ENCODE results near the gene TGM4. TPM values are rescaled to one million over a fixed set of nuclear protein-coding genes. Genes with fewer than 3 reads are reported as not detected.

Gene TGM4
- total and polyA plus RNA-seq, 2 experiments from 2014 or later = 0.84 TPM; not detected in 1

DNA sequence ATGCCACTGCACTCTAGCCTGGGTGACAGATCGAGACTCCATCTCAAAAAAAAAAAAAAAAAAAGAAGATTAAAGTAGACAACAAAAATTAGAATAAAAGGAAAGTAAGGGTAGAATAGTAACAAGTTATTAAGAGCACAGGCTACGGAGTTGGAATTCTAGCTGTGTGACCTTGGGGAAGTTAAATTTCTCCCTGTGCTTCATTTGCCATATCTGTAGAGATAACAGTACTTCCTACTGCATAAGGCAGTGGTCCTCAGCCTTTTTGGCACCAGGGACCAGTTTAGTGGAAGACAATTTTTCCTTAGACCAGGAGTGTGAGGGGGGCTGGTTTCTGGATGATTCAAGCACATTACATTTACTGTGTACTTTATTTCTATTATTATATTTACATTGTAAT is 41.4 kb upstream of the TGM4 start:
- Histone ChIP-seq H3K27me3 (no peaks in the 10 kb centered on the region), H3K9me3 (ENCODE audit: low read depth) (no peaks in the 10 kb centered on the region), H3K36me3 (no peaks in the 10 kb centered on the region), H3K4me1 (ENCODE audit: low read depth) (peaks cover 25% of the 10 kb centered on the region), H3K4me3 (no peak overlapping the region), H3K27ac (no peak overlapping the region)
- TF ChIP-seq, protein P1, sequence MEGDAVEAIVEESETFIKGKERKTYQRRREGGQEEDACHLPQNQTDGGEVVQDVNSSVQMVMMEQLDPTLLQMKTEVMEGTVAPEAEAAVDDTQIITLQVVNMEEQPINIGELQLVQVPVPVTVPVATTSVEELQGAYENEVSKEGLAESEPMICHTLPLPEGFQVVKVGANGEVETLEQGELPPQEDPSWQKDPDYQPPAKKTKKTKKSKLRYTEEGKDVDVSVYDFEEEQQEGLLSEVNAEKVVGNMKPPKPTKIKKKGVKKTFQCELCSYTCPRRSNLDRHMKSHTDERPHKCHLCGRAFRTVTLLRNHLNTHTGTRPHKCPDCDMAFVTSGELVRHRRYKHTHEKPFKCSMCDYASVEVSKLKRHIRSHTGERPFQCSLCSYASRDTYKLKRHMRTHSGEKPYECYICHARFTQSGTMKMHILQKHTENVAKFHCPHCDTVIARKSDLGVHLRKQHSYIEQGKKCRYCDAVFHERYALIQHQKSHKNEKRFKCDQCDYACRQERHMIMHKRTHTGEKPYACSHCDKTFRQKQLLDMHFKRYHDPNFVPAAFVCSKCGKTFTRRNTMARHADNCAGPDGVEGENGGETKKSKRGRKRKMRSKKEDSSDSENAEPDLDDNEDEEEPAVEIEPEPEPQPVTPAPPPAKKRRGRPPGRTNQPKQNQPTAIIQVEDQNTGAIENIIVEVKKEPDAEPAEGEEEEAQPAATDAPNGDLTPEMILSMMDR (IDR thresholded peaks at IDR 0.05; ENCODE audit: low read depth, low read length) = no peak
- DNase-seq (ENCODE audit: low read depth in 1 of 2, low spot score in 1 of 2) = no peak

DNA sequence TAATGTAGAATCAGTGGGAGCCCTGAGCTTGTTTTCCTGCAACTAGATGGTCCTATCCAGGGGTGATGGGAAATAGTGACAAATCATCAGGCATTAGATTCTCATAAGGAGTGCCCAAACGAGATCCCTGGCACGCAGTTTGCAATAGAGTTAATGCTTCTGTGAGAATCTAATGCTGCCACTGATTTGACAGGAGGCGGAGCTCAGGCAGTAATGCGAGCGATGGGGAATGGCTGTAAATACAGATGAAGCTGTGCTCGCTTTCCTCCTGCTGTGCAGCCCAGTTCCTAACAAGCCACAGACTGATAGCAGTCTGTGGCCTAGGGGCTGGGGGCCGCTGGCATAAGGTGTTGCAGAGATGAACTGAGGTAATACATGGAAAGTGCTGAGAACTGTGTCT is 41.0 kb upstream of the TGM4 start:
- TF ChIP-seq, protein P1 (IDR thresholded peaks at IDR 0.05; ENCODE audit: low read depth, low read length) = no peak
- peak in 1 of 2 donors; percentile 31 for DNase-seq (ENCODE audit: low read depth in 1 of 2, low spot score in 1 of 2)
- H3K9me3 ChIP-seq (ENCODE audit: low read depth) = no peaks in the 10 kb centered on the region
- peaks cover 25% of the 10 kb centered on the region for H3K4me1 ChIP-seq (ENCODE audit: low read depth)
- H3K36me3 ChIP-seq = no peaks in the 10 kb centered on the region
- no peaks in the 10 kb centered on the region for H3K27me3 ChIP-seq
- H3K4me3 ChIP-seq = no peak overlapping the region
- H3K27ac ChIP-seq = peak overlapping the region; percentile 20

DNA sequence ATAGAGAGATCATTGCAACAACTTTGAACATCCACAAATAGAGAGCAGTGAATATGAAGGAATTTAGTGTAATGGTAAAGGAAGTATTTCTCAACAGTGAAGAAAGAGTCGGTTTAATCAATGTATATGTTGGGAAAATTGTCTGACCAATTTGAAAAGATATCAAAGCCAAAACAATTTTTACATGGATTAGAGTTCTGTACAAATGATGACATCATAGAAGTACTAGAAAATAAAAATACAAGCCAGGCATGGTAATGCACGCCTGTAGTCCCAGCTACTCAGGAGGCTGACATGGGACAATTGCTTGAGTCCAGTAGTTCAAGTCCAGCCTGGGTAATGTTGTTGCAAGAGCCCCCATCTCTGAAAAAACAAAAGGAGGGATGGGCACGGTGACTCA is 38.7 kb upstream of the TGM4 start:
- Histone ChIP-seq H3K4me3 (no peak overlapping the region), H3K4me1 (ENCODE audit: low read depth) (peaks cover 17% of the 10 kb centered on the region), H3K9me3 (ENCODE audit: low read depth) (no peaks in the 10 kb centered on the region), H3K27me3 (no peaks in the 10 kb centered on the region), H3K36me3 (no peaks in the 10 kb centered on the region), H3K27ac (no peak overlapping the region)
- no peak for DNase-seq (ENCODE audit: low read depth in 1 of 2, low spot score in 1 of 2)
- TF ChIP-seq, protein P1 (IDR thresholded peaks at IDR 0.05; ENCODE audit: low read depth, low read length) = no peak

DNA sequence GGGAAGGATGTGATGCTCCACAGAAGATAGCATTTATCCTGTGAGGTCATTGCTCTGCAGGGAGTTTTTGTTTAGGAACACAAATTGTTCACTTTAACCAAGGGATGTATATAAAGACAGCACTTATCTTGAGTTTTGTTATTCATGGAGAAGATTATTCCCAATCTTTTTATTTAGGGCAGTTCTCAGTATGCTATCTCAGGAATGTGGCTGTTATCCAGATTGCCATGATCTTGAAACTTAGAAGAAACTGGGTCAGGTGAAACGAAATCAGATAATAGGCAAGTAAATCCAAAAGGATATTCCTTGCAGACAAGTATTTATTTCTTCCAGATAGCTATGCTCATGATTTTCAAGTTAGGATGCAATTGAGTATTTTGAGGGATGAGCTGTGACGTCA is 32.0 kb upstream of the TGM4 start:
- TF ChIP-seq, protein P1 (IDR thresholded peaks at IDR 0.05; ENCODE audit: low read depth, low read length) = no peak
- Histone ChIP-seq H3K27ac (no peak overlapping the region), H3K27me3 (no peaks in the 10 kb centered on the region), H3K4me1 (ENCODE audit: low read depth) (peaks cover 28% of the 10 kb centered on the region), H3K36me3 (no peaks in the 10 kb centered on the region), H3K4me3 (no peak overlapping the region), H3K9me3 (ENCODE audit: low read depth) (no peaks in the 10 kb centered on the region)
- DNase-seq (ENCODE audit: low read depth in 1 of 2, low spot score in 1 of 2) = no peak

DNA sequence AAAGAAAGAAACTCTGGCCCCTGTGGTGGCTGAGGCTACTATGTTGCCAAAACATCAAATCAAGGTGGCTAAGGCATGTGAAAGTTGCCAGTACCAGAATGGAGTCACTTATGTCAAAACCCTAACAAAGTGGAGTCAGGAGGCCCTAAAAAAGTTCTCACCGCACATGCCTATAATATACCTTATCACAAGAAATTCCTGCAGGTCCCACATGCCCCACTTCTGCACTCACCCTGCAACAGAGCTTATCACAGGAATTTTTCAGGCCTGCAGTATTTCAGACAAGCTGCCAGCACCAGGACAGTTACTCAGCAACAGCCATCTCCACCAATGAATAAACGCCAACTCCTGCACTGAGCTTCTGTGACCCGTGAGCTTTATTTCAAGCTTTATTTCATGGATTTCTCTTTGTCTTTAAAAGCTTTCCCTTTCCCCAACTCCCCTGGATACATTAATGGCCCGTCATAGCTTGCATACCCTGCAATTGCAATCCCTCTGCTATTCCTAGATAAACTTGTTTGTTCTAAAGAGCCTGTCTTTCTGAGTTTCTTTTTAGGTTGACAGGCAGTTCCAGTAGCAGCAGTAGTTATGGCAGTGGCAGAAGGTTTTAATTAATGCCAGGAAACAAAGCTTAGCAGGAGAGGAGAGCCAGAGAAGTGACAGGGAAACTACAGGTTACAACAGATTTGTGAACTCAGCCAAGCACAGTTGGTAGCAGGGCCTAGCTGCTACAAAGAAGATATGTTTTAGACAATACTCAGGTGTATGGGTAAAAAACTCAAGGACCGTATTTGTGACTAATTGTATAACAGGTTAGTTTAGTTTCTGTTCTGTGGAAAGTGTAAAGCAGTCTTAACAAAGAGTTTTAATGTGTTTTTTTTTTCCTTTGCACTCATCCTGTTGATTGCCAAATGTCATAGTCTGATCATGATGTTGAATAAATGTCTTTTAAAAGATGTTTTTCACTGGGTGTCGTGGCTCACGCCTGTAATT is 28.6 kb upstream of the TGM4 start:
- Histone ChIP-seq H3K4me1 (ENCODE audit: low read depth) (peaks cover 36% of the 10 kb centered on the region), H3K27me3 (no peaks in the 10 kb centered on the region), H3K27ac (peak overlapping the region; percentile 100), H3K36me3 (no peaks in the 10 kb centered on the region), H3K4me3 (no peak overlapping the region), H3K9me3 (ENCODE audit: low read depth) (no peaks in the 10 kb centered on the region)
- peak; percentile 95 for DNase-seq (ENCODE audit: low read depth in 1 of 2, low spot score in 1 of 2)
- TF ChIP-seq, protein P1 (IDR thresholded peaks at IDR 0.05; ENCODE audit: low read depth, low read length) = no peak

All from cardiac muscle cell (in vitro differentiated cells and primary cell).